Measurements from ENCODE around the gene SIL1. TPM values are rescaled to one million over a fixed set of nuclear protein-coding genes. Genes with fewer than 3 reads are reported as not detected.

SIL1 gene
- polyA plus RNA-seq, 1 donor (not counting 4 experiments of a cell fraction or from before 2014, with no cell fraction given): 45.4 TPM

DNA sequence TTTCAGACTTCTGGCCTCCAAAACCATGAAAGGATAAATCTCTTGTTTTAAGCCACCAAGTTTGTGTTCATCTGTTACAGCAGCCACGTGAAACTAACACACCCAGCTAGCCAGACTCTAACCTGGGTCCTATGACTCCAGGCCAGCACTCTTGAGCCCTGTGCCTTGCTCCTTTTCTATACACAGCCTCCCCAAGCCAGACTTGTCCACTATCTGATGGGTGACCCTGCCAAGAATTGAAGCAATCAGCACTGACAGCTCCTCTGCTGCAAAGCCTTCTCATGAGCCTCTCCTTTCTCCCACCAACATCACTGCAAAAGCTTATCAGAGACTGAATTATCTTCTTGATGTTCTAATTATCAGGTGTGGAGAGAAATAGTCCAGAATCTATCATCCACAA, 41.4 kb downstream of the SIL1 start:
- no peak for TF ChIP-seq EZH2 (IDR thresholded peaks at IDR 0.05; ENCODE audit: low read length)
- TF ChIP-seq, protein P1, sequence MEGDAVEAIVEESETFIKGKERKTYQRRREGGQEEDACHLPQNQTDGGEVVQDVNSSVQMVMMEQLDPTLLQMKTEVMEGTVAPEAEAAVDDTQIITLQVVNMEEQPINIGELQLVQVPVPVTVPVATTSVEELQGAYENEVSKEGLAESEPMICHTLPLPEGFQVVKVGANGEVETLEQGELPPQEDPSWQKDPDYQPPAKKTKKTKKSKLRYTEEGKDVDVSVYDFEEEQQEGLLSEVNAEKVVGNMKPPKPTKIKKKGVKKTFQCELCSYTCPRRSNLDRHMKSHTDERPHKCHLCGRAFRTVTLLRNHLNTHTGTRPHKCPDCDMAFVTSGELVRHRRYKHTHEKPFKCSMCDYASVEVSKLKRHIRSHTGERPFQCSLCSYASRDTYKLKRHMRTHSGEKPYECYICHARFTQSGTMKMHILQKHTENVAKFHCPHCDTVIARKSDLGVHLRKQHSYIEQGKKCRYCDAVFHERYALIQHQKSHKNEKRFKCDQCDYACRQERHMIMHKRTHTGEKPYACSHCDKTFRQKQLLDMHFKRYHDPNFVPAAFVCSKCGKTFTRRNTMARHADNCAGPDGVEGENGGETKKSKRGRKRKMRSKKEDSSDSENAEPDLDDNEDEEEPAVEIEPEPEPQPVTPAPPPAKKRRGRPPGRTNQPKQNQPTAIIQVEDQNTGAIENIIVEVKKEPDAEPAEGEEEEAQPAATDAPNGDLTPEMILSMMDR (optimal IDR thresholded peaks at IDR 0.05 in 1 of 3, IDR thresholded peaks at IDR 0.05 in 1 of 3, conservative IDR thresholded peaks at IDR 0.05 in 1 of 3; ENCODE audit: extremely low read depth in 1 of 3, insufficient read depth in 2 of 3, low read length in 3 of 3): no peak
- no peaks in the 10 kb centered on the region for H3K9me1 ChIP-seq (ENCODE audit: control insufficient read depth, extremely low read depth, insufficient read depth, low read length)
- H3K4me1 ChIP-seq (ENCODE audit: control insufficient read depth, extremely low read depth, insufficient read depth, low read length): peaks cover 2% of the 10 kb centered on the region
- no peaks in the 10 kb centered on the region for H3K27me3 ChIP-seq (ENCODE audit: control insufficient read depth, extremely low read depth, insufficient read depth, low read length)
- H3K27ac ChIP-seq (ENCODE audit: control insufficient read depth, insufficient read depth, low read length): no peak overlapping the region
- DNase-seq (ENCODE audit: low read depth, low spot score) (no peak), FAIRE-seq (no peak)
- H4K20me1 ChIP-seq (ENCODE audit: control insufficient read depth, extremely low read depth, insufficient read depth, low read length): no peaks in the 10 kb centered on the region
- H3K79me2 ChIP-seq (ENCODE audit: control insufficient read depth, insufficient read depth, low read length): peaks cover 6% of the 10 kb centered on the region
- H3K9me3 ChIP-seq (ENCODE audit: control insufficient read depth, low read depth, low read length): no peaks in the 10 kb centered on the region
- no peaks in the 10 kb centered on the region for H3K36me3 ChIP-seq (ENCODE audit: control insufficient read depth in 2 of 2, extremely low read depth in 1 of 2, insufficient read depth in 2 of 2, low read length in 2 of 2)
- no peak overlapping the region for H2AFZ ChIP-seq (ENCODE audit: control insufficient read depth, low read length)
- H3K4me3 ChIP-seq (ENCODE audit: control insufficient read depth in 2 of 3, extremely low read depth in 1 of 3, insufficient read depth in 2 of 3, low read depth in 1 of 3, low read length in 3 of 3): no peak overlapping the region
- no peak overlapping the region for H3K4me2 ChIP-seq (ENCODE audit: control insufficient read depth, extremely low read depth, insufficient read depth, low read depth, low read length)
- dilution Hi-C loops (cut with MboI; ENCODE audit: extremely low pct_ligation_motif_present, low sequenced_read_pairs): no loop called here
- no peak overlapping the region for H3K9ac ChIP-seq (ENCODE audit: control insufficient read depth, extremely low read depth, insufficient read depth, low read length)

DNA sequence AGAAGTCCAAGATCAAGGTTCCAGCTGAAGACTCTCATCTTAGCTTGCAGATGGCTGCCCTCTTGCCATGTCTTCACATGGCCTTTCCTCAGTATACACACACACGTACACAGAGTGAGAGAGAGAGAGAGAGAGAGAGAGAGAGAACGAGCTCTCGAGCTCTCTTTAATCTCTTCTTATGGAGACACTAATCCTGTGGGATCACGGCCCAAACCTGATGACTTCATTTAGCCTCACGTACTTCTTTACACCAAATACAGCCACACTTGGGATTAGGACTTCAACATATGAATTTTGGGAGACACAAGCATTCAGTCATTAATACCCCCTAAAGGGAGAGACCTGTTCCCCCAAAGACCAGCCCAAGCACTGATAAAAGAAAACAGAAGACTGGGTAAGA, 42.8 kb downstream of the SIL1 start:
- Histone ChIP-seq H3K36me3 (ENCODE audit: control insufficient read depth in 2 of 2, extremely low read depth in 1 of 2, insufficient read depth in 2 of 2, low read length in 2 of 2) (no peaks in the 10 kb centered on the region), H3K4me3 (ENCODE audit: control insufficient read depth in 2 of 3, extremely low read depth in 1 of 3, insufficient read depth in 2 of 3, low read depth in 1 of 3, low read length in 3 of 3) (no peak overlapping the region), H3K4me1 (ENCODE audit: control insufficient read depth, extremely low read depth, insufficient read depth, low read length) (peaks cover 8% of the 10 kb centered on the region), H3K79me2 (ENCODE audit: control insufficient read depth, insufficient read depth, low read length) (peaks cover 6% of the 10 kb centered on the region), H3K9me1 (ENCODE audit: control insufficient read depth, extremely low read depth, insufficient read depth, low read length) (no peaks in the 10 kb centered on the region), H3K9me3 (ENCODE audit: control insufficient read depth, low read depth, low read length) (no peaks in the 10 kb centered on the region), H3K27me3 (ENCODE audit: control insufficient read depth, extremely low read depth, insufficient read depth, low read length) (no peaks in the 10 kb centered on the region), H2AFZ (ENCODE audit: control insufficient read depth, low read length) (no peak overlapping the region), H4K20me1 (ENCODE audit: control insufficient read depth, extremely low read depth, insufficient read depth, low read length) (no peaks in the 10 kb centered on the region), H3K9ac (ENCODE audit: control insufficient read depth, extremely low read depth, insufficient read depth, low read length) (no peak overlapping the region), H3K27ac (ENCODE audit: control insufficient read depth, insufficient read depth, low read length) (no peak overlapping the region), H3K4me2 (ENCODE audit: control insufficient read depth, extremely low read depth, insufficient read depth, low read depth, low read length) (no peak overlapping the region)
- TF ChIP-seq, protein P1 (optimal IDR thresholded peaks at IDR 0.05 in 1 of 3, IDR thresholded peaks at IDR 0.05 in 1 of 3, conservative IDR thresholded peaks at IDR 0.05 in 1 of 3; ENCODE audit: extremely low read depth in 1 of 3, insufficient read depth in 2 of 3, low read length in 3 of 3): no peak
- no peak for TF ChIP-seq EZH2 (IDR thresholded peaks at IDR 0.05; ENCODE audit: low read length)
- FAIRE-seq (no peak), DNase-seq (ENCODE audit: low read depth, low spot score) (no peak)
- dilution Hi-C loops (cut with MboI; ENCODE audit: extremely low pct_ligation_motif_present, low sequenced_read_pairs): no loop called here
